HG03280 (cell line): ENCODE results near the gene ZSWIM8.

ENCODE experiments used
- ATAC-seq: cut with Tn5 transposase; IDR thresholded peaks from one replicate; pipeline ENCODE4 v1.9.1; 2021; ENCODE audit warnings: mild to moderate bottlenecking, moderate library complexity; ENCODE audit not compliant: unreplicated experiment

ZSWIM8 gene

DNA sequence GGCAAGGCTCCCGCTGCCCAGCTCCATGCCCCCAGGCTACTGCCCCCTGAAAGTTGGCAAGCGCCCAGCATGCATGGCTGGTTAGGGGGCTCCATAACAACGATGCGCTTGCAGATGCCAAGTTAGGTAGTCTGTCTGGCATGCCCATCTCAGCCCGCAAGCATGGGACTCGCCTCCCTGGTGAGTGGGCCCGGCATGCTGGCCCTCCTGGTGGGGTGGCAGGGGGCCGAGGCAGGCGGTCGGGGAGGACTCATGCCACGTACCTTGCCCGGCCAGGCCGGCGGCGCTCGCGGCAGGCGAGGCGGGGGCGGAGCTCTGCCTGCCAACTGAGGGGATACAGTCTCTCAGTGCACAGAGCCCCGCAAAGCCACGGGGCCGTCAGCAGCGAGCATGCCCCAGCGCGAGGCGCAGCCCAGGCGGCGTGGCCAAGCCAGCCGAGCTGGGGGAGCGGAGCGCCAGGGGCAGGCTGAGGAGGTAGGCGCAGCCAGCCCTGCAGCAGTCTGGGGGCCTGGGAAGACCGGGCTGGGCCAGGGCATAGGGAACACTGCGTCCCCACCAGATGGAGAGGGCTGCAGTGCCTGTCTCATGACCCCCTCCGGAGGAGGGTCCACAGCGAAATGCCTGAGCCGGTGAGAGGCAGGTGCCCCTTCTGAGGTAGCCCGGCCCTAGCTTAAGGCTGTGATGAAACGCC lies 54.0 kb downstream of the ZSWIM8 start:
- no peak for ATAC-seq

DNA sequence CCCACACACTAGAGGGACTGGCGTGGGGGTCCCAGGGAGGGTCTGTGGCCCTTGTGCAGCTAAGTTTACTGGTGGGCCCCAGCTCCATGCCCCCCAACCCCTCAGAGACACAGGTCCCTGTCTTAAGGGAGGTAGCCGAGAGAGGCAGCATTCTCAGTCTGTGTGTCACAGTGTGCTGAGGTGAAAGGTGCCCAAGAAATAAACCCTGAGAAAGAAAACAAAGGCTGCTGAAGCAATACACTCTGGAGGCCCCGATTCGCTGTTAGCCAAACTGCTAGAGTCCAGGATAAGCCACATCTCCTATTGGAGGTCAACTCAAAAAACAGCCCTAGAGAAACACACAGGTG lies 54.6 kb downstream of the ZSWIM8 start:
- ATAC-seq: no peak

DNA sequence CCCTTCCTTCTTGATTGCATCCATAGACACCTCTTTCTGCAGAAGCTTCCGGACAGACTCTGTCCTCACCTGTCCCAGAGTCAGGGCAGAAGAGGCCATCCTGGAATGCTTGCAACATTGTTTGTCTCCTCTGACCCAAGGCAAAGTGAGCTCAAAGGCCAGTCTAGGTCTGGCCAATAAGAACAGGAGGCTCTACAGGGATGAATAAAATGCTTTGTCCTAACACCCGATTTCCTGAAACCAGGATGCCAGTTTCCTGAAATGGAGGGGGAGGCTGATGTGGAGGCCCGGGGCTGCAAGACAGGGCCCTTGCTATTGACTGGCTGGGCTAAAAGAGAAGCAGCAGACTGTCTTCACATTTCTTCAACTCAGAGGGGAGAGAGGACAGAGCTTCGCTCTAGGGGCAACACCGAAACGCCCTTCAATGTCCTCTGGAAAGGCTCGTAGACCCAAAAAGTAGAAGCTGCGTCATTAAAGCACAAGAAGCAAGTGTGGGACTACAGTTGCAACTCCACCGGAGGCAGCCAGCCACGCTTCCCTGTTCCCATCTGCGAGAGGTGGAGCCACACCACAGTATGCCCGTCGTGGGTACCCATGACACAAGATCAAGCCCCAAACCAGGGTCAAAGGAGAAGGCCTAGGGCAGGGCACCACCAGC lies 55.1 kb downstream of the ZSWIM8 start:
- no peak for ATAC-seq

DNA sequence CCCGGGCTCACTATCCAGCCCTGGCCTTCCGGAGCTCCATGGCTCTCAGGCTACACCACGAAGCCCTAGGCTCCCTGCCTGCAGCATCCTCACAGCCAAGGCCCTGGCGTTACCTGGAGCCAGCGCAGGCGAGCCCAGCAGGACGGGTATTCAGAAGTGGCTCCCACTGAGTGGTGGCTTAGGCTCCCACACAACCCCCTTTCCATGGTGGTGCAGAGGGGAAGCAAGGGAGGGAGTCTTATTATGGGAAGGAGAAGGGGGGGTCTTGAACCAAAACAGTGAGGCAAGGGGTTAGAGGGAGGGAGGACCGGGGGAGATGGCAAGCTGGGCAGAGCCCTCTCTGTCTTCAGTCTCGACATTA lies 55.6 kb downstream of the ZSWIM8 start:
- ATAC-seq: no peak

DNA sequence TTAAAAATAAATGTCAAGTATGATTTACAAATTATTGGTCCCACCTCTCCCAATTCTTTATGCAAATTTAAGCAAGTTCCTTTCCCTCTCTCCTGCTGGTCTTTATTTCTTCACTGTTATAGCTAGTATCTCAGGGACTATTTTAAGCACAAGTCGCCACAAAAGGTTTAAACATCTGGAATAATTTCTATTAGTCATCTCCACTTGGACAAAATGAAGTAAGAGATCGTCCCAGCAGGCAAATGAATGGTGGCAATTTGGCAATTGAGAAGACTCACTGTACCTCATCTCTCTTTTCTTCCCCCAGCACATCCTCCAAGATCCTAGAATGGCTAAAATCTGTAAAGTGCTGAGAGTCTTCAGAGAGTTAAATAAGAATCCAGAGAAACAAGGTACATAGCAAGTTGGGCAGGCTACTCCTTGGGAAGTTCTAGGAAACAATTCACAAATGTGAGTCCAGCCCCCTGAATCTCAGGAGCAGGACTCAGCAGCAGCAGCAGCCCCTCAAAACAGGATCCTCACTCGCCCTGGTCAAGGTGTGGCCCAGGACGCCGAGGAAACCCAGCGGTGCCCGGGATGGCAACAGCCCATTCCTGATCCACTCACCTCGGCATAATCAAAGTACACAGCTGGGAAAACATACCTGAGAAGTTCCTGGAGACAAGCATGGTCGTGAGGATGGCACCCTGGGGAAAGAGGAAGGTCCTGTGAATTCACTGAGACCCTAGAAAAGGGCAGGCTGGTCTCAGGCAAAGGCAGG lies 56.3 kb downstream of the ZSWIM8 start:
- no peak for ATAC-seq

DNA sequence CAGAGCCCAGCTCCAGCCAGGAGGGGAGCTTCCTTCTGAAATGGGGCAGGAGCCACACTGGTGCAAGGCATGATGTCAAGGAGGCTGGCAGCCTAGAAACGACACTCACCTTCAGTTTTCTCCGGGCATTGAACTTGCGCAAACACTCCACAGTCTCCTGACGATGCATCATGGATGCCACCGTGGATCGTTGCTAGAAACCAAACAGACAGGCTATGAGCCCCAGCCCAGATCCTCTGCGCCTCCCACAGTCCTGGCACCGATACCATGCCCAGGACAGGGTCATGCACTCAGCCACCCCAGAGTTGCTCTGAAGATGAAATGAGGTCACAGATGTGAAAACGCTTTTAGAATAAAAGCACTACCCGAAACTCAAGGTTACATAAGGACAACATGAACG lies 56.9 kb downstream of the ZSWIM8 start:
- no peak for ATAC-seq

DNA sequence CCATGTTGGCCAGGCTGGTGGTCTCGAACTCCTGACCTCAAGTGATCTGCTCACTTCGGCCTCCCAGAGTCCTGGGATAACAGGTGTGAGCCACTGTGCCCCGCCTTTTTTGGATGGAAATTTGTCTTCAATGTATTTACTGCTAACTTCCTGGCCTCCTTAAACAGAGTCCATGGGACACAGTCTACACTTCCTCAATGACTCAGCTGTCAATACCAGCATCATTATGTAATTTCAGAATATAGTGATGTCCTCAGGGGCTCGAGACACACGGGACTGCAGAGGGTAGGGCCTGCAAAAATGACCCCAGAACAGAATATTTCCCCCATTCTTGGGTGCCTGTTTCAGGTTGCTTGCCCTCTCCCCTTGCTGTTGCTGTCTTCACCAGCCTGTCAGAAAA lies 57.9 kb downstream of the ZSWIM8 start:
- no peak for ATAC-seq

DNA sequence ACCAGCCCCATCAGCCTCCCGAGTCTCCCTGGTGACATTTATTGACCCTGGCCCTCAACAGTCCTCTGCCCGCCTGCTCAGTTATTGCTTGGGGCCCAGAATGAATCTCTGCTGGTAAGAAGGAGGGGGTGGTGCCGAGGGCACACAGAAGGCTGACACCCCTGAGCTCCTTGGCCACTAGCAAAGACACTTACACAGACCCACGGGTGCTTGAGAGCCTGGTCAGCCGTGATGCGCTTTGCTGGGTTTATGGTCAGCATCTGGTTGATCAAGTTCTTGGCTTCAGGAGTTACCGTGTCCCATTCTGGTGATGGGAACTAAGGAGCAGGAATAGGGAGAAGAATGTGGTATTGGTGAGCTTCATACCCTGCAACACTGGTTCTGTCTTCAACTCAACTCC lies 61.6 kb downstream of the ZSWIM8 start:
- ATAC-seq: no peak

DNA sequence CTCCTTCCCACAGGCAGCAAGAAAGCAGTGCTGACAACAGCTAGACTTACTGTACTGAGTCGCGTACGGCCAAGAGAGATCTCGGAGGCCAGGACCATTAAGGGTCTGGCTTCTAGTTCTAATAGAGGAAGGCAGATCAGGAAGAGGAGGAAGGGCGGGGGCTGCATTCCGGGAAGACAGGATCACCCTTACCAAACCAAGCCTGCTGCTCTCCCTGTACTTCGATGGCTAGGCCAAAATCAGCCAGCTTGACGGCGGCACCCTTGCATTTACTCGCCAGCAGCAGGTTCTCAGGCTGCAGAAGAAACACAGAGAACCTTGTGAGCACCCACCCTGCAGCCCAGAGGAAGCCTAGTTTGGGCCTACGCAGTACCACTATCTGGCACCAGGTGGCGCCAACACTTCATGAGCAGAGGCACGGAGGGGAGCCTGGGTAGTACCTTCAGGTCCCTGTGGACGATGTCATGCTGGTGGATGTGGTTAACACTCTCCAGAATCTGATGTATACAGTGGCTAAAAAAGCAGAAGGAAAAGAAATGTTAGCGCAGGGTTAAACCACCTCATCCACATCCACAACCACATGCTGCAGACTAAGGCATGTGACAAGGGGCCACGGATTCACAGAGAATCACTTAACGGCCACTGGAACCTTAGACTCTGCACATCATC lies 63.5 kb downstream of the ZSWIM8 start:
- peak; percentile 94 for ATAC-seq

DNA sequence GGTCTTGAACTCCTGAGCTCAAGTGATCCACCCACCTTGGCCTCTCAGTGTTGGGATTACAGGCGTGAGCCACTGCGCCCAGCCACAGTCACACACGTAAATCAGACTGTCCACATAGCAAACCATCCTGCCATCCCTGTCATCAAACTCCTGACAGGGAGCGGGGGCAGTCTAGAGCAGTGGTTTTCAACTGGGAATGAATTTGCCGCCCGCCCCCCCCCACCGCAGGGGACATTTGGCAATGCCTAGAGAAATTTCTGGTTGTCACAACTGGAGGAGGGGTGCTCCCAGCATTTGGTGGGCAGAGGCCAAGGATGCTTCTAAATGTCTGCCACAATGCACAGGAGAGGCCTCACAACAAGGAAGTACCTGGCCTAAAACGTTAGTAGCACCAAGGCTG lies 64.8 kb downstream of the ZSWIM8 start:
- no peak for ATAC-seq

DNA sequence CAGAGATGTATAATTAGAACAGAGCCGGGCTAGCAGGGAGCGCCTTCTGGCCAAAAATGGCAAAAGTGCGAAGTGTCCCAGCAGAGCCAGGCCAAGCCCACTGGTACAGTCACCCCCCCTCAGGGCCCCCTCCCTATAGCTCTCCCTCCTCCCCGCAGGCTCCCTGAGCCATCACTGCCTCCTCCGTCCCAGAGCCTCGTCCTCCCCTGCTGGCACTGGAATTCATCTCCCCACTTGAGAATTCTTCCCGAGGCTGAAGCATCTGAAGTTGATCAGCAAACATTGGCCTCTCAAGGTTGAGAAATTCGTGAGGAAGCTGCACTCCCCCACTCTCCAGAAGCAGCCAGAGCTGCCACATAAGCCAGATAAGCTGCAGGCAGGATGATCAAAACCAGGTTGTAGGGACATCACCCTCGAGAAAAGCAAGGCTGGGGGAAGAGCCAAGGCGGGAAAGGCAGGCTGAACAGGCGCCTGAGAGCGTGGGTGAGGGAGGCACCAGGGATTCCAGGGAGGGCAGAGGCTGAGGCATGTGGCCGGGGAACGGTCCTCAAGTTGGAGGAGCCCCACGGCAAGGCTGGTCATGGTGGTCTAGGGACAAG lies 65.6 kb downstream of the ZSWIM8 start:
- no peak for ATAC-seq
